Trophoblast cell (in vitro differentiated cells and primary cell): ENCODE results near the gene PDLIM1.

ENCODE experiments used
- DNase-seq, 2 donors: peaks; one replicate each; pipeline ENCODE4 v3.0.0-alpha.2; 2016
- H2AFZ ChIP-seq: 2 replicates; pipeline ENCODE4 v1.6.1; 2013; ENCODE audit warnings: low read length, moderate library complexity, mild to moderate bottlenecking; ENCODE audit not compliant: insufficient read depth, poor library complexity
- H2AK5ac ChIP-seq: 2 replicates; pipeline ENCODE4 v1.6.1; 2013; ENCODE audit warnings: mild to moderate bottlenecking, low read length
- H2BK120ac ChIP-seq: 2 replicates; pipeline ENCODE4 v1.6.1; 2013; ENCODE audit warnings: low read length, mild to moderate bottlenecking, moderate library complexity; ENCODE audit not compliant: insufficient read depth, poor library complexity
- H2BK12ac ChIP-seq: 2 replicates; pipeline ENCODE4 v1.6.1; 2013; ENCODE audit warnings: mild to moderate bottlenecking, low read length, moderate library complexity
- H2BK5ac ChIP-seq: 2 replicates; pipeline ENCODE4 v1.6.1; 2013; ENCODE audit warnings: low read length, low read depth, moderate library complexity, mild to moderate bottlenecking; ENCODE audit not compliant: poor library complexity
- H3K14ac ChIP-seq: 2 replicates; pipeline ENCODE4 v1.6.1; 2013; ENCODE audit warnings: mild to moderate bottlenecking, low read length
- H3K18ac ChIP-seq: 2 replicates; pipeline ENCODE4 v1.6.1; 2013; ENCODE audit warnings: mild to moderate bottlenecking, low read length
- H3K23ac ChIP-seq: 2 replicates; pipeline ENCODE4 v1.6.1; 2013; ENCODE audit warnings: low read length
- H3K27ac ChIP-seq: 2 replicates; pipeline ENCODE4 v1.5.1; 2013; ENCODE audit warnings: low read depth, mild to moderate bottlenecking, inconsistent platforms, low read length, moderate library complexity
- H3K27me3 ChIP-seq: 2 replicates; pipeline ENCODE4 v1.6.1; 2013; ENCODE audit warnings: inconsistent platforms, mild to moderate bottlenecking, low read length, moderate library complexity; ENCODE audit not compliant: insufficient read depth
- H3K36me3 ChIP-seq, 2 experiments: 1 replicate in 1 of 2; 2 replicates in 1 of 2; pipeline ENCODE4 v1.6.1; 2013; ENCODE audit warnings: low read length in 2 of 2, mild to moderate bottlenecking in 2 of 2, moderate library complexity in 1 of 2; ENCODE audit not compliant: insufficient read depth in 2 of 2, control insufficient read depth in 1 of 2
- H3K4ac ChIP-seq: 2 replicates; pipeline ENCODE4 v1.6.1; 2013; ENCODE audit warnings: low read depth, mild to moderate bottlenecking, low read length, moderate library complexity
- H3K4me1 ChIP-seq, 2 experiments: 1 replicate in 1 of 2; 2 replicates in 1 of 2; pipeline ENCODE4 v1.6.1; 2013; ENCODE audit warnings: low read length in 2 of 2, mild to moderate bottlenecking in 2 of 2, moderate library complexity in 1 of 2; ENCODE audit not compliant: insufficient read depth in 2 of 2, control insufficient read depth in 1 of 2
- H3K4me2 ChIP-seq: 2 replicates; pipeline ENCODE4 v1.6.1; 2013; ENCODE audit warnings: inconsistent platforms, mild to moderate bottlenecking, low read length, moderate library complexity
- H3K4me3 ChIP-seq: 2 replicates; pipeline ENCODE4 v1.5.1; 2013; ENCODE audit warnings: mild to moderate bottlenecking, low read depth, low read length, inconsistent platforms
- H3K79me1 ChIP-seq: one replicate; pipeline ENCODE4 v1.6.1; 2013; ENCODE audit warnings: low read length
- H3K79me2 ChIP-seq: 2 replicates; pipeline ENCODE4 v1.6.1; 2013; ENCODE audit warnings: low read length, mild to moderate bottlenecking; ENCODE audit not compliant: control insufficient read depth, insufficient read depth, poor library complexity
- H3K9ac ChIP-seq: 2 replicates; pipeline ENCODE4 v1.6.1; 2013; ENCODE audit warnings: mild to moderate bottlenecking, low read length
- H3K9me3 ChIP-seq: 2 replicates; pipeline ENCODE4 v1.6.1; 2013; ENCODE audit warnings: low read depth, mild to moderate bottlenecking, control low read depth, inconsistent platforms, low read length; ENCODE audit not compliant: insufficient read depth
- H4K12ac ChIP-seq: 2 replicates; pipeline ENCODE4 v1.6.1; 2013; ENCODE audit warnings: low read depth, mild to moderate bottlenecking, low read length, moderate library complexity
- H4K8ac ChIP-seq: 2 replicates; pipeline ENCODE4 v1.6.1; 2013; ENCODE audit warnings: low read depth, mild to moderate bottlenecking, low read length, moderate library complexity
- H4K91ac ChIP-seq: one replicate; pipeline ENCODE4 v1.6.1; 2013; ENCODE audit warnings: low read depth, mild to moderate bottlenecking, low read length, moderate library complexity
- WGBS: extraction: QIAGEN DNeasy Blood & Tissue Kit; methylation state at CpG from one replicate; pipeline ENCODE4 v1.1.7; 2013; ENCODE audit warnings: missing lambda C conversion rate; ENCODE audit not compliant: insufficient read length, insufficient coverage; ENCODE audit errors: extremely low coverage; 5-methylcytosine and 5-hydroxymethylcytosine counted together

Gene PDLIM1

GRCh38 chr10:95201736-95202135, 89.1 kb downstream of the PDLIM1 start:
- no peak overlapping the region for H3K4ac ChIP-seq
- no peak overlapping the region for H3K9ac ChIP-seq
- no peaks in the 10 kb centered on the region for H3K36me3 ChIP-seq
- no peak overlapping the region for H2BK12ac ChIP-seq
- no peak overlapping the region for H3K4me3 ChIP-seq
- H2BK120ac ChIP-seq, result no peak overlapping the region
- H4K91ac ChIP-seq, result no peak overlapping the region
- no peaks in the 10 kb centered on the region for H3K9me3 ChIP-seq
- H4K12ac ChIP-seq, result no peak overlapping the region
- H3K4me2 ChIP-seq, result no peak overlapping the region
- no peak overlapping the region for H2AFZ ChIP-seq
- H2BK5ac ChIP-seq, result no peak overlapping the region
- no peak overlapping the region for H4K8ac ChIP-seq
- H2AK5ac ChIP-seq, result no peak overlapping the region
- no CpG with 5 or more reads among the region's 4 CpGs for WGBS
- no peaks in the 10 kb centered on the region for H3K79me1 ChIP-seq
- H3K79me2 ChIP-seq, result no peaks in the 10 kb centered on the region
- no peak overlapping the region for H3K18ac ChIP-seq
- peak; percentile 37 to 65 for DNase-seq
- H3K14ac ChIP-seq, result no peak overlapping the region
- no peak overlapping the region for H3K23ac ChIP-seq
- H3K27me3 ChIP-seq, result no peaks in the 10 kb centered on the region
- H3K27ac ChIP-seq, result no peak overlapping the region
- H3K4me1 ChIP-seq, result no peaks in the 10 kb centered on the region

GRCh38 chr10:95196046-95196445, 94.8 kb downstream of the PDLIM1 start:
- WGBS, result no CpG with 5 or more reads among the region's 3 CpGs
- Histone ChIP-seq H3K9me3 (no peaks in the 10 kb centered on the region), H4K91ac (no peak overlapping the region)

GRCh38 chr10:95193944-95194343, 96.9 kb downstream of the PDLIM1 start, which contains the start of gene ACSM6:
ACSM6 (plus strand) TSS chr10:95194238; CDS start chr10:95194486, 248 bp downstream.
- H3K9me3 ChIP-seq, result no peaks in the 10 kb centered on the region
- no peaks in the 10 kb centered on the region for H3K79me1 ChIP-seq
- no peak within 1 kb of the TSS for H3K23ac ChIP-seq
- no peak for DNase-seq
- no peak within 1 kb of the TSS for H2AK5ac ChIP-seq
- no peaks in the 10 kb centered on the region for H3K79me2 ChIP-seq
- H3K4ac ChIP-seq, result no peak within 1 kb of the TSS
- no peak within 1 kb of the TSS for H4K12ac ChIP-seq
- H3K4me2 ChIP-seq, result no peak within 1 kb of the TSS
- H2AFZ ChIP-seq, result no peak within 1 kb of the TSS
- no peak within 1 kb of the TSS for H2BK120ac ChIP-seq
- H3K36me3 ChIP-seq, result no peaks in the 10 kb centered on the region
- H3K14ac ChIP-seq, result no peak within 1 kb of the TSS
- H3K27me3 ChIP-seq, result no peaks in the 10 kb centered on the region
- H3K18ac ChIP-seq, result no peak within 1 kb of the TSS
- H2BK12ac ChIP-seq, result no peak within 1 kb of the TSS
- H2BK5ac ChIP-seq, result no peak within 1 kb of the TSS
- no peak within 1 kb of the TSS for H3K9ac ChIP-seq
- H3K27ac ChIP-seq, result no peak within 1 kb of the TSS
- H4K8ac ChIP-seq, result no peak within 1 kb of the TSS
- no peaks in the 10 kb centered on the region for H3K4me1 ChIP-seq
- H4K91ac ChIP-seq, result no peak within 1 kb of the TSS
- no peak within 1 kb of the TSS for H3K4me3 ChIP-seq
- no CpG with 5 or more reads among the region's 1 CpG for WGBS

More at GRCh38 chr10:95196046-95196445, 94.8 kb downstream of the PDLIM1 start:
- no peak for DNase-seq
- Histone ChIP-seq H3K23ac (no peak overlapping the region), H3K36me3 (no peaks in the 10 kb centered on the region), H3K27me3 (no peaks in the 10 kb centered on the region), H2BK12ac (no peak overlapping the region), H3K27ac (no peak overlapping the region), H2BK120ac (no peak overlapping the region), H3K4me1 (no peaks in the 10 kb centered on the region), H4K12ac (no peak overlapping the region), H3K79me1 (no peaks in the 10 kb centered on the region), H3K18ac (no peak overlapping the region), H2AFZ (no peak overlapping the region), H3K4me3 (peak overlapping the region; percentile 14), H3K14ac (no peak overlapping the region), H3K9ac (no peak overlapping the region), H2AK5ac (no peak overlapping the region), H4K8ac (no peak overlapping the region), H3K4ac (no peak overlapping the region), H2BK5ac (no peak overlapping the region), H3K79me2 (no peaks in the 10 kb centered on the region), H3K4me2 (no peak overlapping the region)

GRCh38 chr10:95188593-95188992, 102.2 kb downstream of the PDLIM1 start:
- no peak overlapping the region for H3K9ac ChIP-seq
- H2BK5ac ChIP-seq, result no peak overlapping the region
- H3K79me1 ChIP-seq, result no peaks in the 10 kb centered on the region
- H3K4me1 ChIP-seq, result no peaks in the 10 kb centered on the region
- no peak overlapping the region for H3K4me2 ChIP-seq
- no peaks in the 10 kb centered on the region for H3K27me3 ChIP-seq
- H3K23ac ChIP-seq, result no peak overlapping the region
- H3K18ac ChIP-seq, result no peak overlapping the region
- H3K36me3 ChIP-seq, result no peaks in the 10 kb centered on the region
- no peak overlapping the region for H4K91ac ChIP-seq
- no peak overlapping the region for H2BK12ac ChIP-seq
- H4K12ac ChIP-seq, result no peak overlapping the region
- no peaks in the 10 kb centered on the region for H3K79me2 ChIP-seq
- H2AFZ ChIP-seq, result no peak overlapping the region
- no peak overlapping the region for H3K4me3 ChIP-seq
- H3K14ac ChIP-seq, result no peak overlapping the region
- no peak overlapping the region for H2AK5ac ChIP-seq
- no peak overlapping the region for H3K4ac ChIP-seq
- H3K9me3 ChIP-seq, result no peaks in the 10 kb centered on the region
- H3K27ac ChIP-seq, result no peak overlapping the region
- no peak overlapping the region for H4K8ac ChIP-seq
- DNase-seq, result no peak
- no peak overlapping the region for H2BK120ac ChIP-seq
